Sciatic nerve (tissue), 2 donors: Measurements from ENCODE around the gene SLC6A3. TPM values are rescaled to one million over a fixed set of nuclear protein-coding genes. Genes with fewer than 3 reads are reported as not detected.

Experiments
- ATAC-seq: fragments of 200-7000 bp; cut with Tn5 transposase; one replicate; pipeline ENCODE4 v1.9.1; 2020; ENCODE audit warnings: mild to moderate bottlenecking, moderate library complexity
- DNase-seq: peaks from one replicate; pipeline ENCODE4 v3.0.0-alpha.2; 2020; ENCODE audit warnings: low spot score
- intact Hi-C: fragments of 100-400 bp; cut with DNase I; formaldehyde crosslinking; loops from one replicate; pipeline ENCODE4 v1.14.2; 2022
- total RNA-seq: library from RNA; stranded (reverse); fragmentation: NEBNext Ultra II Directional; extraction: Animal tissue kit (Norgen Biotek cat#: 25700); gene quantifications from one replicate; pipeline ENCODE4 v1.2.1, GENCODE V29; 2021
- donor health status: DM: no; HTN: no; CAD: no.
- donor health status: DM: no; HTN: no; CAD: no.

The SLC6A3 gene
- total RNA-seq, 1 donor from 2014 or later: not detected

- intact Hi-C loops: no loop called here
- peak; percentile 47 for DNase-seq
- no peak for ATAC-seq
Observed at GRCh38 chr5:1445689-1446601, 705 bp upstream of the SLC6A3 start.

DNA sequence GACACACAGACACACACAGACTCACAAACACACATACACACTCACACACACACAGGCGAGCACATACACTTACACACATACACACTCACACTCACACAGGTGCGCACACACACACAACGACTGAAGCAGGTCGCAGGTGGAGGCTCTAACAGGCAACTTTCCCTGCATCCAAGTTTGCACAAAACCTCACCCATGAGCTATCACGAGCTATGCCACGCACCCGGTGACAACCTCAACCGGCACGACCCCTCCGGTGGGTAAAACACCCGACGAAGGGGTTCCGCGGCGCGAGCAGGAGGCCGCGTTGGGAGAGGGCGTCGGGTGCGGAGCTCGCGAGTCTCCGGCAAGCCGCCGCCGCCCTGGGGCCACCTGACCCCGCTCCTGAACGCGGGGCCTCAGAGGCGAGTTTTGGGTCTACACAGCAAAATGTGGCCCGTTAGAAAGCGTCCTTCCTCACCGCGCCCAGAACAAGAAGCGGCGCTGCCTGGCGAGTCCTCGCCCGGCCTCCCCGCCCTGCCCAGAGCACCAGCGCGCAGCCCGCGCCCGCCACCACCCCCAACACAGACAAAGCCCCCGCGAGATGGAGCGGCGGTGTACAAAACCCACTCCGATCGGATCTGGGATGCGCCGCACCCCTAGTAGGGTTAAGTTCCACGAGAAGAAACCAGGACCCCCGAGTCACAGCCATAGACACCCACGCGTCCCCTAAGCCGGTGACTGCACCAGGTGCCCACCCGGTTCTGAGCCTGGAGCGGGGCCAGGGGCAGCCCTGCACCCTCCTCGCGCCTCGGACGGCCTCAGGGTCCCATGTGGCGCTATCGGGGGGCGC, 665 bp downstream of the SLC6A3 start:
- intact Hi-C loops: no loop called here
- DNase-seq: peak; percentile 42
- ATAC-seq: no peak

GRCh38 chr5:1443991-1444360, 1.3 kb downstream of the SLC6A3 start:
- intact Hi-C loops: no loop called here
- DNase-seq (no peak), ATAC-seq (no peak)

DNA sequence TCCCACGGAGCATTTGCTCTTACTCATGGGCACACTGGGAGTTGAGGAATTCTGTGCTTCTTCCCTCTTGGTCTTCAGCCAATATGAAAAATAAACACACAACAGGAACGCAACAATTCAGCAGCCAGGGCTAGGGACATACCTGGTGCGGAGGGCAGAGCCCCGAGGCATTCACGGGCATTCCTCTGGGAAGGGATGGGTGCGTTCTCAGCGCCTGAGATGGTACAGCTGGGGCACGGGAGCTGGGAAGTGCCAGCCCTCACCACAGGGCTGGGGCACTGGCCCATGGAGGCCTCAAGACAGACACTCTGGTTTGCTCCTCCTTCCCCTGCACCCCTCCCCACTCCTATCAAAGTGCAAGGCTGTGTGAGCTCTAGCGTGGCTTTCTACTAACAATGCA, 2.1 kb downstream of the SLC6A3 start:
- DNase-seq (no peak), ATAC-seq (no peak)
- intact Hi-C loops: no loop called here

DNA sequence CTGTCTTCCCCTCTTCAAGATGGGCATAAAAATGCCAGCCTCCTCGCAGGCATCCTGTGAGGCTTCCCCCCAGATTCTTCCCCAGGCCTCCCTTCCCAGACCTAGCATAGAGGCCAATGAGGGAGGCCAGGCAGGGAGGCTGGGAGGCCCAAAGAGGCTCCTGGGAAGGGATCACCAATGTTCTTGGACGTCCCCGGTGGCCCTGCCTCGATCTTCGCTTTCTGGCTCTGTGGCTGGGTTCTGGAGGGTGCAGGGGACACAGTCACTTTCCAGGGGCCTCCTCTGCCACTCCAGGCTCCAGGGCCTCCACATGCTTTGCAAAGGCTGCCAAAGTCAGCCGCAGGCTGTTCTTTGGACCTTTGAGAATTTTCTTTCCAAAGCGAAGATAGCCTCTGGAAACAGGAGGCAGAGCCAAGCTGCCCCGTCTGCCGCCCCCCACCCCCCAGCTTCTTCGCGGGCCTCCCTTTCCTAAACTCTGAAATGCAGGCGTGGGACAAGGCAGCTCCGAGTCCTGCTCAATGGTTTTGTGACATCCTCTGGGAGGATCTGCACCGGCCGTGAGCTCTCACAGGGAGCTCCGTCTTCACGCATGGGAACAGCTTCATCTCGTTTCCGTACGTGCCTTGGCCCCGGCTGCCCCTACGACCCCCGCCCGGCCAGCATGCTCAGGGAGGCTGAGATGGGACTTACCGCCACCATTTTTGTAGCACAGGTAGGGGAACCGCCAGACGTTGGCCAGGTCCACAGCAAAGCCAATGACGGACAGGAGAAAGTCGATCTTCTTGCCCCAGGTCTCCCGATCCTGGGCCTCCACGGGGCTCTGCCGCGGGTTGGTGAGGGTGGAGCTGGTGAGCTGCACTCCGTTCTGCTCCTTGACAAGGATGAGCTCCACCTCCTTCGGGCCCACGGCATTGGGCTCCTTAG, 2.8 kb downstream of the SLC6A3 start:
- no peak for ATAC-seq
- intact Hi-C loops: no loop called here
- no peak for DNase-seq

DNA sequence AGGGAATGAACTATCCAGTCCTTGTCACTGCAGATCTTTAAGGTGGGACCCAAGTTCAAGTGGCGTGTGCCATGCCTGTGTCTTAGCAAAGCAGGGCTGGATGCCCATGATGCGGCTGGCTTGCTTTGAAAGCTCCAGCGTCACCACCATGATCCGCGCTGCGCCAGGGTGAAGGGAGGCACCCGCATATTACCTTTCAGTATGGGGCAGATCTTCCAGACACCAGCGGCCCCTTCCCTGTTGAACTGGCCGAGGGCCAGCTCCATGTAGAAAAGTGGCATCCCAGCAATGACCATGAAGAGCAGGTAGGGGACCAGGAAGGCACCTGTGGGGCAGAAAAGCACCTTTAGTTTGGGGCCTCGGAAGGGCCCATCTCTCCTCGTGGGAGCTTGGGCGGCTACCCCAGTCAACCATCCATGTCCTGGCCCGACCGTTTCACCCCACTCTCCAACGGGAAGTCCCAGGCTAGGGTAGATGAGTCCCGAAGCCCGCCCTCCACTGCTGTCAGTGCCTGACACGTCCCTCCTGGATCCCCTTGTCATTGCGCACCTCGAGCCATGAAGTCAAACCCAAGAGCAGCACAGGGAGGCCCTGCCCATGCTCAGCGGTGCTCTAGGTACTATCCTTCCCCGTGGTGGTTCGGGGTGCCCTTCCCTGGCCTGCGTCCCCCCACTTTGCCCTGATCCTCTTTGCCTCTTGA, 3.9 kb downstream of the SLC6A3 start:
- peak; percentile 26 for DNase-seq
- intact Hi-C loops: no loop called here
- ATAC-seq: no peak

- DNase-seq (no peak), ATAC-seq (no peak)
- intact Hi-C loops: no loop called here
Observed at GRCh38 chr5:1440098-1440493, 5.1 kb downstream of the SLC6A3 start.

- DNase-seq (peak; percentile 45), ATAC-seq (no peak)
- intact Hi-C loops: no loop called here
Observed at GRCh38 chr5:1439388-1440097, 5.7 kb downstream of the SLC6A3 start.

GRCh38 chr5:1438871-1439270, 6.4 kb downstream of the SLC6A3 start:
- ATAC-seq (no peak), DNase-seq (peak; percentile 27)
- intact Hi-C loops: no loop called here

GRCh38 chr5:1437876-1438559, 7.2 kb downstream of the SLC6A3 start:
- ATAC-seq (no peak), DNase-seq (peak; percentile 54)
- intact Hi-C loops: no loop called here

DNA sequence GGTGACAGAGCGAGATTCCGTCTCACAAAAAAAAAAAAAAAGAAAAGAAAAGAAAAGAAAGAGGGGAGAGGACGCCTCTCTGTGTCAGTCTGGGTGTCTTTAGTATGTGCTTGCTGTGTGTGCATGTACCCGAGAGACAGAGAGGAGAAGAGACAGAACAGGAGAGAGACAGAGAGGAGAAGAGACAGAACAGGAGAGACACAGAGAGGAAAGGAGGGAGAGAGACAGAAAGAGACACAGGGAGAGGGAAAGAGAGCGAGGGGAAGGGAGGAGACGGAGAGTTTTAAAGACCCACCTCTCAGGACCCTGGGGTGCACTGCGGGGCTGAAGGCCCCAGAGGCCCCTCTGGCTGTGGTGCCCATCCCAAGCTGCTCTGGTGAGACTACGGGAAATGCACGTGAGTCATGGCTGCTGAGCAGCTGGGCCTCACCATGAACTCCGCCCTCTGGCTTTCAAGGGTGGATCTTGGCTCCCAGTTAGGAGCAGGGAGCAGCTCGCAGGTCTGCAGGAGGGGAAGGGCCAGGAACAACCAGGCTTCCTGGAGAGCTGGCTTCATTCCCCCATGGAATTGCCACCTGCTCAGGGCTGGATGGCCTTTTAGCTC, 7.9 kb downstream of the SLC6A3 start:
- ATAC-seq: no peak
- intact Hi-C loops: no loop called here
- DNase-seq: no peak

- DNase-seq (no peak), ATAC-seq (no peak)
- intact Hi-C loops: no loop called here
Observed at GRCh38 chr5:1436681-1437080, 8.6 kb downstream of the SLC6A3 start.

- intact Hi-C loops: no loop called here
- ATAC-seq (no peak), DNase-seq (no peak)
Observed at GRCh38 chr5:1436036-1436435, 9.2 kb downstream of the SLC6A3 start.

DNA sequence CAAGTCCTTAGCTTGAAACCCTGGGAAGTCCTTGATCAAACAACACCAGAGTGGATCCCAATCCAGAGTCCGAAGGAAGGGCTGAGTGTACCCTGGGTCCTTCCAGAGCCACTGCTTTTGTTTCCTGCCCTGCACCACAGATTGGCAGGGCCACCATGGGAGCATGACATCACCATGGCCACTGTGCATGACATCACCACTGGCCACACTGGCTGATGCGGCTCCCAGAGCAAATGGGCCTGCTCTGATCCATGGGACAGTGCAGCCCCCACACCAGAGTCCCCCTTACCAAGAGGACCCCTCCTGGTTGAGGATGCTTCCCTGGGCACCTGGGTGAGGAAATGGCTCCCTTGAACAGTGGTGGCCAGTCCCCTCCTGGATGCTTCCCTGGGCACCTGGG, 9.9 kb downstream of the SLC6A3 start:
- no peak for DNase-seq
- intact Hi-C loops: no loop called here
- ATAC-seq: no peak

DNA sequence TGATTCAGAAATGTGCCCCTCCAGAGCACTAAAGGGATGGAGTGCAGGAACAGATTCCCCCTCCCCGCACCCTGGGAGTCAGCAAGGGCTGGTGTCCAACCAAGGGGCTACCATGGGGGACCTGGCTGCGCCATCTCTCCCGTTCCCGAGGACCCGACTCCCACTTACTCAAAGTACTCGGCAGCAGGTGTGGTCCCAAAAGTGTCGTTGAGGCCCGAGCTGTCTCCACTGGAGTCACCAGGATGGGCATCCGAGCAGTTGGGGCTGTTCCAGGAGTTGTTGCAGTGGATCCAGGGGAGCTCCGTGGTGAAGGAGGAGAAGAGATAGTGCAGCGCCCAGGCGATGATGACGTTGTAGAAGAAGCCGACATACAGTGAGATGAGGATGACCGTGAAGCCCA, 12.9 kb downstream of the SLC6A3 start:
- peak; percentile 41 for DNase-seq

GRCh38 chr5:1431896-1432295, 13.3 kb downstream of the SLC6A3 start:
- intact Hi-C loops: no loop called here
- DNase-seq: peak; percentile 18
- ATAC-seq: no peak

More for the DNA sequence above, 12.9 kb downstream of the SLC6A3 start:
- intact Hi-C loops: no loop called here
- no peak for ATAC-seq
